ENCODE measurements around the gene SYK.

Gene SYK

DNA sequence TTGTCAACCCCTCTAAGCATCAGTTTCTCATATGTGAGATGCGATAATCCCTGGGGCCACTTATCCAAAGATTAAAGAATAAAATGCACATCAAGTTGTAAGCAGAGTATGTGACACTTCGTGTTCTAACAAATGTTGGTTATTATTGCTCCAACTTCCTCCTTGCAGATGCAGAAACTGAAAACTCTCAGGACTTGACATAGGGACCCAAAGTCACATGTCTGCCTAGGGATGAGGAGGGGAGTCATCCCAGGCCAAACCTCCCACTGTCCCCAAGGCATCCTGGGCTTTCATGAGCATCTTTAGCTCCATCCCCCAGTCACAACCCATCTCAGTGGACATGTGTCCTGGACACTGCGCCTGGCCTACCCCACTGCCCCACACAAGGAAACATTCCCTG lies 27.5 kb upstream of the SYK start:
- Histone ChIP-seq H3K9me3 (ENCODE audit: insufficient read depth, low read depth, low read length) (0 out of 2 replicates have a peak, but pooled peaks cover 3% of the 10 kb centered on the region), H3K9ac (ENCODE audit: low read depth, low read length, poor library complexity, severe bottlenecking) (no peak overlapping the region), H3K36me3 (ENCODE audit: insufficient read depth, low read length) (no peaks in the 10 kb centered on the region), H4K20me1 (ENCODE audit: insufficient read depth, low read length, poor library complexity, severe bottlenecking) (no peaks in the 10 kb centered on the region), H3K9me2 (replicated peaks; ENCODE audit: low read depth, low read length) (no peaks in the 10 kb centered on the region), H3K4me1 (ENCODE audit: insufficient read depth, low read length, poor library complexity, severe bottlenecking) (peaks cover 14% of the 10 kb centered on the region), H3F3A (ENCODE audit: low read depth) (no peaks in the 10 kb centered on the region), H2AFZ (ENCODE audit: low read length) (no peak overlapping the region), H3K4me2 (ENCODE audit: low read depth, low read length, poor library complexity, severe bottlenecking) (peak overlapping the region; percentile 12), H3K27me3 (ENCODE audit: insufficient read depth, low read length, poor library complexity, severe bottlenecking) (no peaks in the 10 kb centered on the region), H3K4me3 (ENCODE audit: low read length, poor library complexity, severe bottlenecking) (no peak overlapping the region), H3K79me2 (ENCODE audit: insufficient read depth, low read length) (no peaks in the 10 kb centered on the region)
- no peak for TF ChIP-seq EZH2phosphoT487 (IDR thresholded peaks at IDR 0.05; ENCODE audit: borderline replicate concordance)
- TF ChIP-seq, protein P1, sequence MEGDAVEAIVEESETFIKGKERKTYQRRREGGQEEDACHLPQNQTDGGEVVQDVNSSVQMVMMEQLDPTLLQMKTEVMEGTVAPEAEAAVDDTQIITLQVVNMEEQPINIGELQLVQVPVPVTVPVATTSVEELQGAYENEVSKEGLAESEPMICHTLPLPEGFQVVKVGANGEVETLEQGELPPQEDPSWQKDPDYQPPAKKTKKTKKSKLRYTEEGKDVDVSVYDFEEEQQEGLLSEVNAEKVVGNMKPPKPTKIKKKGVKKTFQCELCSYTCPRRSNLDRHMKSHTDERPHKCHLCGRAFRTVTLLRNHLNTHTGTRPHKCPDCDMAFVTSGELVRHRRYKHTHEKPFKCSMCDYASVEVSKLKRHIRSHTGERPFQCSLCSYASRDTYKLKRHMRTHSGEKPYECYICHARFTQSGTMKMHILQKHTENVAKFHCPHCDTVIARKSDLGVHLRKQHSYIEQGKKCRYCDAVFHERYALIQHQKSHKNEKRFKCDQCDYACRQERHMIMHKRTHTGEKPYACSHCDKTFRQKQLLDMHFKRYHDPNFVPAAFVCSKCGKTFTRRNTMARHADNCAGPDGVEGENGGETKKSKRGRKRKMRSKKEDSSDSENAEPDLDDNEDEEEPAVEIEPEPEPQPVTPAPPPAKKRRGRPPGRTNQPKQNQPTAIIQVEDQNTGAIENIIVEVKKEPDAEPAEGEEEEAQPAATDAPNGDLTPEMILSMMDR (conservative IDR thresholded peaks at IDR 0.05; ENCODE audit: low read length), result no peak

DNA sequence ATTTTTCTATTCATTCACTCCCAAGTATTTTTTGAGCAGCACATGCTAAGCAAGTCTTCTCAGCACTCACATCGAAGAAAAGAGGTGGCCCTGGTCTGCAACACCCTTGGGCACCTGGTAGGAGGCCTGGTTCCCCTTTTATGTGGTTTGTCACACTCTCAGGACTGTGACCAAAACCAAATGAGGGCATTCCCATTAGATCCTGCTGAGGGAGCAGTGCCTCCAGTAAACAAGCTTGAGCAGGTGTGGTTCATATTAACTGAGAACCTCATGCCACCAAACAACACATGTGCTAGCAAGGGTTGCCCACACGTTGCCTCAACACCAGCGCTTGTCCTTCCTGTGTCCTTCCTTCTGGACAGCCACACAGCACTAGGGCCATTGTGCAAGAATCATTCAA lies 26.9 kb upstream of the SYK start:
- TF ChIP-seq, protein P1 (conservative IDR thresholded peaks at IDR 0.05; ENCODE audit: low read length), result peak; percentile 42; the same call in 1 of the 2 replicates
- TF ChIP-seq EZH2phosphoT487 (IDR thresholded peaks at IDR 0.05; ENCODE audit: borderline replicate concordance), result no peak
- no peaks in the 10 kb centered on the region for H3K9me2 ChIP-seq (replicated peaks; ENCODE audit: low read depth, low read length)
- no peak overlapping the region for H3K9ac ChIP-seq (ENCODE audit: low read depth, low read length, poor library complexity, severe bottlenecking)
- no peak overlapping the region for H3K4me3 ChIP-seq (ENCODE audit: low read length, poor library complexity, severe bottlenecking)
- H4K20me1 ChIP-seq (ENCODE audit: insufficient read depth, low read length, poor library complexity, severe bottlenecking), result no peaks in the 10 kb centered on the region
- H3K4me1 ChIP-seq (ENCODE audit: insufficient read depth, low read length, poor library complexity, severe bottlenecking), result peaks cover 14% of the 10 kb centered on the region
- peak overlapping the region; percentile 12 for H3K4me2 ChIP-seq (ENCODE audit: low read depth, low read length, poor library complexity, severe bottlenecking)
- H3F3A ChIP-seq (ENCODE audit: low read depth), result no peaks in the 10 kb centered on the region
- no peaks in the 10 kb centered on the region for H3K27me3 ChIP-seq (ENCODE audit: insufficient read depth, low read length, poor library complexity, severe bottlenecking)
- no peaks in the 10 kb centered on the region for H3K79me2 ChIP-seq (ENCODE audit: insufficient read depth, low read length)
- no peaks in the 10 kb centered on the region for H3K36me3 ChIP-seq (ENCODE audit: insufficient read depth, low read length)
- no peaks in the 10 kb centered on the region for H3K9me3 ChIP-seq (ENCODE audit: insufficient read depth, low read depth, low read length)
- no peak overlapping the region for H2AFZ ChIP-seq (ENCODE audit: low read length)

DNA sequence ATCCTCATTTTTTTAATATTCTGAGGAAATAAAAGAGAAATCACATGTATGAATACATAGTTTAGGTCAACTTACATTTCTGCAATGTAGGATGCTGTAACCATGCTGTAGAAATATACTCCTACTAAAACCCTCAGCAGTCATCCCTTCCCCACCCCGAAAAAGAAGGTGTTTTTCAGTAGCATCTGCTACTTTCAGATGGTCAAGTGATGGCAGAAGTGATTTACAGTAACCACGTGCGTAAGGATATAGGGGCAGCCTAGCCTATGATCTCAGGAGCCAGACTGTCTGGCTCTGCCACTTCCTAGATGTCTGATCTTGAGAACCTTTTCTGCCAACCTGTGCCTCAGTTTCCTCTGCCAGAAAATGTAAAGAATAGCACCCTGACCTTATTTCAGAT lies 26.0 kb upstream of the SYK start:
- Histone ChIP-seq H3F3A (ENCODE audit: low read depth) (no peaks in the 10 kb centered on the region), H2AFZ (ENCODE audit: low read length) (no peak overlapping the region), H3K4me2 (ENCODE audit: low read depth, low read length, poor library complexity, severe bottlenecking) (no peak overlapping the region), H4K20me1 (ENCODE audit: insufficient read depth, low read length, poor library complexity, severe bottlenecking) (no peaks in the 10 kb centered on the region), H3K36me3 (ENCODE audit: insufficient read depth, low read length) (no peaks in the 10 kb centered on the region), H3K27me3 (ENCODE audit: insufficient read depth, low read length, poor library complexity, severe bottlenecking) (no peaks in the 10 kb centered on the region), H3K9me2 (replicated peaks; ENCODE audit: low read depth, low read length) (no peaks in the 10 kb centered on the region), H3K9me3 (ENCODE audit: insufficient read depth, low read depth, low read length) (no peaks in the 10 kb centered on the region), H3K4me1 (ENCODE audit: insufficient read depth, low read length, poor library complexity, severe bottlenecking) (peaks cover 14% of the 10 kb centered on the region), H3K4me3 (ENCODE audit: low read length, poor library complexity, severe bottlenecking) (no peak overlapping the region), H3K9ac (ENCODE audit: low read depth, low read length, poor library complexity, severe bottlenecking) (no peak overlapping the region), H3K79me2 (ENCODE audit: insufficient read depth, low read length) (no peaks in the 10 kb centered on the region)
- no peak for TF ChIP-seq EZH2phosphoT487 (IDR thresholded peaks at IDR 0.05; ENCODE audit: borderline replicate concordance)
- TF ChIP-seq, protein P1 (conservative IDR thresholded peaks at IDR 0.05; ENCODE audit: low read length), result no peak
